HG03354 (cell line): ENCODE data around the gene GJC3.

Experiments used
- ATAC-seq: cut with Tn5 transposase; IDR thresholded peaks from one replicate; pipeline ENCODE4 v1.9.1; 2021; ENCODE audit warnings: mild to moderate bottlenecking; ENCODE audit not compliant: unreplicated experiment, poor library complexity, severe bottlenecking

GJC3 gene

GRCh38 chr7:99876933-99877332 lies 52.5 kb downstream of the GJC3 start, which contains the start of gene OR2AE1:
OR2AE1 (minus strand) TSS chr7:99877033; CDS start chr7:99877033, 0 bp downstream.
- no peak for ATAC-seq

- ATAC-seq = no peak
These were observed 52.9 kb downstream of the GJC3 start for GRCh38 chr7:99876491-99876890.
